HTR-8/SVneo (cell line): ENCODE data around the gene CAVIN1.
A peak's percentile ranks its signal among the peaks of the same experiment; 100 is the strongest.
"Not testable (repeated sequence)": the region's sequence is repeated elsewhere in the genome, so short reads cannot be mapped to it uniquely, and the experiment has no call there.

Experiments
- DNase-seq: peaks from one replicate; pipeline ENCODE4 v3.0.0; 2011; ENCODE audit warnings: low spot score, mixed read lengths; ENCODE audit not compliant: insufficient read length
- FAIRE-seq: peaks from 2 replicates; lab custom pipeline; 2011; peaks lifted over from hg19 to GRCh38; lab: Jason Lieb, UNC

The CAVIN1 gene, protein sequence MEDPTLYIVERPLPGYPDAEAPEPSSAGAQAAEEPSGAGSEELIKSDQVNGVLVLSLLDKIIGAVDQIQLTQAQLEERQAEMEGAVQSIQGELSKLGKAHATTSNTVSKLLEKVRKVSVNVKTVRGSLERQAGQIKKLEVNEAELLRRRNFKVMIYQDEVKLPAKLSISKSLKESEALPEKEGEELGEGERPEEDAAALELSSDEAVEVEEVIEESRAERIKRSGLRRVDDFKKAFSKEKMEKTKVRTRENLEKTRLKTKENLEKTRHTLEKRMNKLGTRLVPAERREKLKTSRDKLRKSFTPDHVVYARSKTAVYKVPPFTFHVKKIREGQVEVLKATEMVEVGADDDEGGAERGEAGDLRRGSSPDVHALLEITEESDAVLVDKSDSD

GRCh38 chr17:42422958-42423712, at the start of gene CAVIN1:
CAVIN1 (minus strand) TSS chr17:42423256; CDS start chr17:42423097, 159 bp downstream.
- DNase-seq (peak; percentile 99), FAIRE-seq (peak; percentile 83)

- DNase-seq (no peak), FAIRE-seq (no peak)
Measured at GRCh38 chr17:42467889-42468288, 44.8 kb upstream of the CAVIN1 start.

- no peak for DNase-seq
Measured at GRCh38 chr17:42463976-42464400, 40.9 kb upstream of the CAVIN1 start.

DNA sequence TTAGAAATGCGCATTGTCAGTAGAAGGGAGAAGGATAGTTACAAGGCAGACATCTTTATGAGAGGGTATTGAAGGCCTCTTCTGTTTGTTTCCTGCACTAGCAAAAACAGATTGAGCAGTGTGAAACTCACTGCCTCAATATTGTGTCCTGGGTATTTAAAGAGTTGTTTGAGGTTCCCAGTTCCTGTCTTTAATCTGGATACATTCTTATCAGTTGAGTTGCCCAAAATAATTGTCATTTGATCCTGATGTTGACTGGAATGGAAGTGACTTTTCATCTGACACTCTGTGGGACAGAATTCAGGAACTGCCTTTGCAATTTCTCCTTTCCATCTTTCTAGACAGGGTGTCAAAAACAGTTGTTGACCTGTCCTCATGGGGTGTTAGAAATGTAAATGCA, 37.3 kb upstream of the CAVIN1 start:
- FAIRE-seq (no peak), DNase-seq (no peak)

More at GRCh38 chr17:42463976-42464400, 40.9 kb upstream of the CAVIN1 start:
- FAIRE-seq, result no peak

DNA sequence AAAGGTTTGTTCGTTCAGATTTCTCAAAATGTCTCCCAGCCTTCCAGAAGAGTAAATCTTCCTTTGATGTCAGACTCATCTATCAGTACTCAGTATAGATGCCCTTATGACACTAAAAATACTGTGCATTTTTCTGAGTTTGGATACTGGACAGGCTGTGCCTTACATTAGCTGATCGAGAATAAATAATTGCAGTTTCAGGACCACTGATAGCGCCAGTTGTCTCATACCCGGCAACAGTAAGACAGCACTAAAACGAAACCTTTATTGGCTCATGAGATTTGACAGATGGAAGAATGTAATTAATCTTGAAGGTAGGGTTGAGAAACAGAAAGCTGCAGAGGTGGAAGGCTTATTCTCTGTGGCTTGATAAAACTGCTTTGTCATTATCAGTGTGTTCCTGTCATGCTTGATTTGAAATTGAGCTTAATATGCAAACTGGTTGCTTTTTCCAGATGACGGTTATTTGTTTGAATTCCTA, 36.8 kb upstream of the CAVIN1 start:
- FAIRE-seq, result peak; percentile 28
- DNase-seq, result peak; percentile 53

- no peak for FAIRE-seq
- DNase-seq, result peak; percentile 49
Measured at GRCh38 chr17:42459256-42459800, 36.3 kb upstream of the CAVIN1 start.

- peak; percentile 95 for FAIRE-seq
Measured at GRCh38 chr17:42458497-42459255, 35.6 kb upstream of the CAVIN1 start, which contains the start of gene ATP6V0A1. ATP6V0A1 (plus strand) TSS chr17:42458878; CDS start chr17:42460895, 2,017 bp downstream.

GRCh38 chr17:42457107-42457792, 34.2 kb upstream of the CAVIN1 start:
- DNase-seq (no peak), FAIRE-seq (no peak)

More at GRCh38 chr17:42458497-42459255, 35.6 kb upstream of the CAVIN1 start, which contains the start of gene ATP6V0A1:
- peak; percentile 97 for DNase-seq

DNA sequence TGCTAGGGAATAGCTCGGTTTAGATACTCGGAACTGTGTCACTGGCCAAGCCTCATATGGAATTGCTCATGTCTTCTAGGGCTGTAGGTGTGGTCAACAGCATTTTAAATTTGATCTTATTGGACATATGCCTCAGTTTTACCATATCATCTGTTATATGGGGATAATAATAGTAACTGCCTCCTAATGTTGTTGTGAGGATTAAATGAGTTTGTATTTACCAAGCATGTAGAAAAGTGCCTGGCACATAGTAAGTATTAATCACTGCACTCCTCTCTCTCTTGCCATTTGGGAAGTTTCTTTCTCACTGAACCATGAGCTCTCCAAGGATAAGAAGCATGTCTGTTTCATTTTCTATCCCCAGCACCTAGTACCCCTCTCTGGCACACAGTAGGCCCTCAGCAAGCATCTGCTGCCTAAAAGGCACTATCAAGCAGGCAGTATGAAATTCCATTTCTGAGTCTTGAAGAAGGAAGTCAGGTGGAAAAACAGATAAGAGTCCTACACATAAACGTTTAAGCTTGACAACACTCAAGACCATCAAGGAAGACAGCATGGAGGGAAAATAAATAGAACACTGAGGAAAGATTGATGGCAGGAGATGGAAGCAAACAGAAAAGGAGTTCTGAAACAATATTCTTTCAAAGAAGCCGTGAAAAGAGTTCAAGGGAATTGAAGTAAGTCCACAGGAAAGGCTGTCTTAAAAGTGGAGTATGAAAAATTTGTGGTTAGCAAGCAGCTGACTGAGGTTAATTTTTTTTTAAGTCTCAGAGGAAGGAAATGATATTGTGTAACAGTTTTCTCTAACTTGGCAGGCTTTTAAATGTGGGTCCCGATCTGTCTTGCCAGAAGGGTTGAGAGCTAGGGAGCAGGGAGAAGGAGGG, 33.4 kb upstream of the CAVIN1 start:
- DNase-seq (peak; percentile 64), FAIRE-seq (no peak)

- DNase-seq, FAIRE-seq: not testable (repeated sequence)
Measured at GRCh38 chr17:42454987-42455386, 31.9 kb upstream of the CAVIN1 start.

DNA sequence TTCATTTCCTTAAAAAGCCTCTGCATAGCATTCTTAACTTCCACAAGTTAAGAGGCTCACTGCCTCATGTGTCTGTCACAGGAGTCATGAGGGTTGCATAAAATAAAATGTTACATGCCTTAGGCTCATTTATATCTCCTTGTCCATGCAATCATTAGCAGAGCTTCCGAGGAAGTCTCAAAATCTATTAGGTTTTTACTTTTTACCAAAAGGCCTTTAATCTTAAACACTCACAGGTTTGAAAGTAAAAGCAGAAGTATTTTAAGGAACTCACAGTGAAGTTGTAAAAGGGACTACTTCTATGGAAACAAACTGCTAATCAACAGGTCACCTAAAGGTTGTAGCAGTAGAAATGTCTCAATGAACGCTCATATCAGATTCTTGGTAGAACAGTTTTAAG, 30.4 kb upstream of the CAVIN1 start:
- FAIRE-seq (no peak), DNase-seq (no peak)

DNA sequence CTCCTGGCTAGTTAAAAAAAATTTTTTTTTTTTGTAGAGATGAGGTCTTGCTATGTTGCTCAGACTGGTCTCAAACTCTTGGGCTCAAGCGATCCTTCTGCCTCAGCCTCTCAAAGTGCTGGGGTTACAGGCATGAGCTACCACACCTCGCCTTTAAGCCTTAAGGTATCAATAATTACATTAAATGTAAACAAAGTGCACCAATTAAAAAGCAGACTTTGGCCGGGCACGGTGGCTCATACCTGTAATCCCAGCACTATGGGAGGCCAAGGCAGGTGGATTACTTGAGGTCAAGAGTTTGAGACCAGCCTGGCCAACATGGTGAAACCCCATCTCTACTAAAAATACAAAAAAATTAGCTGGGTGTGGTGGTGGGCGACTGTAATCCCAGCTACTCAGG, 28.2 kb upstream of the CAVIN1 start:
- FAIRE-seq, DNase-seq: not testable (repeated sequence)

DNA sequence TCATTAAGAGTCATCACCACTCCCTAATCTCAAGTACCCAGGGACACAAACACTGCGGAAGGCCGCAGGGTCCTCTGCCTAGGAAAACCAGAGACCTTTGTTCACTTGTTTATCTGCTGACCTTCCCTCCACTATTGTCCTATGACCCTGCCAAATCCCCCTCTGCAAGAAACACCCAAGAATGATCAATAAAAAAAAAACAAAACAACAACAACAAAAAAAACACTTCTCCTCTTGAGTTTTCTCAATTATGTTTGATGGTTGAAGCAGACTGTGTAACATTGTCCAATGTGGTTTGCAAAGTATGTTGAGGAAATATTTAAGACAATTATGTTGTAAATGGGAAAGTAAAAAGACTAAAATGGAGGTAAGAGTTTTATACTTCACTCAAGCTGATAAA, 26.8 kb upstream of the CAVIN1 start:
- not testable (repeated sequence) for DNase-seq, FAIRE-seq

DNA sequence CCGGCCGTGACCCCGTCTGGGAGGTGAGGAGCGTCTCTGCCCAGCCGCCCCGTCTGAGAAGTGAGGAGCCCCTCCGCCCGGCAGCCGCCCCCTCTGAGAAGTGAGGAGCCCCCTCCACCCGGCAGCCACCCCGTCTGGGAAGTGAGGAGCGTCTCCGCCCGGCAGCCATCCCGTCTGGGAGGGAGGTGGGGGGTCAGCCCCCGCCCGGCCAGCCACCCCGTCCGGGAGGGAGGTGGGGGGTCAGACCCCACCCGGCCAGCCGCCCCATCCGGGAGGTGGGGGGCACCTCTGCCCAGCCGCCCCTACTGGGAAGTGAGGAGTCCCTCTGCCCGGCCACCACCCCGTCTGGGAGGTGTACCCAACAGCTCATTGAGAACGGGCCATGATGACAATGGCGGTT, 26.1 kb upstream of the CAVIN1 start:
- not testable (repeated sequence) for DNase-seq, FAIRE-seq

DNA sequence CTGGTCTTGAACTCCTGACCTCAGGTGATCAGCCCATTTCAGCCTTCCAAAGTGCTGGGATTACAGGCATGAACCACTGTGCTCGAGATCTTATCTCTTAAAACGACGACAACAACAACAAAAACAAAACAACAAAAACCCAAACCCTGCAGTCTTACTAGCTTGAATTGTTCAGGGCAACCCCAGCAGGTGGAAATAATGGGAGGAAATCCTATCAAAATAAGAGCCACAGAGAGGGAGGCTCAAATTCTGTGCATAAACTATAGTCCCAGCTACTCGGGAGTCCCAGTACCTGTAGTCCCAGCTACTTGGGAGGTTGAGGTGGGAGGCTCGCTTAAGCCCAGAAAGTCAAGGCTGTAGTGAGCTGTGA, 19.1 kb upstream of the CAVIN1 start:
- FAIRE-seq, result no peak
- DNase-seq, result no peak

DNA sequence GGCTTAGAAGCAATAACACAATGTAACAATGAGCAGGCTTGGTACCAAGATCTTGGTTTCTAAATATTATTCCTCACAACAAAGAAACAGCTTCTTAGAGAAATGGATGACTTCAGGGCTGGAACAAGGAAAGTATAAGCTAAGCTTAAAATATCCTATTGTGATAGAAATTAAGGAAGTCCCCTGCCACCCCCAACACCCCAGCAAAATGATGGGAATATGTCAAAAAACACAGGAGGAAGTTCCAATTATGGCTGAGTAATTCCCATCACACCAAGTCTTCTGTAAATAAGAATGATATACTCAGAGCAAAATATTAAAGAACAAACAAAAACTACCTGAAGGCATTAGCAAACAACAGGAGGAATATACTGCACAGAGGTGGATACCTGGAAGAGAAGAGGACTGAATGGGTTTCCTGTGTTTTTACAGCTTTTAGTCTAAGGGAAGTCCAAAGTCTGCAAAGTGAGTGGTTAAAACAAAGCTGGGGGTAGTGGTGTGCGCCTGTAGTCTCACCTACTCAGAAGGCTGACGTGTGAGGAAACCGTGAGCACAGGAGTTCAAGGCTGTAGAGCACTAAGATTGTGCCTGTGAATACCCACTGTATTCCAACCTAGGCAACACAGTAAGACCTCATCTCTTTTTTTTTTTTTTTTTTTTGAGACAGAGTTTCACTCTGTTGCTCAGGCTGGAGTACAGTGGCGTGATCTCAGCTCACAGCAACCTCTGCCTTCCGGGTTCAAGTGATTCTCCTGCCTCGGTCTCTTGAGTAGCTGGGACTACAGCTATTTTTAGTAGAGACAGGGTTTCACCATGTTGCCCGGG, 18.5 kb upstream of the CAVIN1 start:
- DNase-seq (no peak), FAIRE-seq (no peak)
